Retina (tissue), 1 donor: ENCODE measurements around the gene BTRC.
"Not testable (repeated sequence)": the region's sequence is repeated elsewhere in the genome, so short reads cannot be mapped to it uniquely, and the experiment has no call there.

Source experiments
- DNase-seq: peaks from one replicate; pipeline ENCODE4 v3.0.0-alpha.2; 2016

BTRC gene

DNA sequence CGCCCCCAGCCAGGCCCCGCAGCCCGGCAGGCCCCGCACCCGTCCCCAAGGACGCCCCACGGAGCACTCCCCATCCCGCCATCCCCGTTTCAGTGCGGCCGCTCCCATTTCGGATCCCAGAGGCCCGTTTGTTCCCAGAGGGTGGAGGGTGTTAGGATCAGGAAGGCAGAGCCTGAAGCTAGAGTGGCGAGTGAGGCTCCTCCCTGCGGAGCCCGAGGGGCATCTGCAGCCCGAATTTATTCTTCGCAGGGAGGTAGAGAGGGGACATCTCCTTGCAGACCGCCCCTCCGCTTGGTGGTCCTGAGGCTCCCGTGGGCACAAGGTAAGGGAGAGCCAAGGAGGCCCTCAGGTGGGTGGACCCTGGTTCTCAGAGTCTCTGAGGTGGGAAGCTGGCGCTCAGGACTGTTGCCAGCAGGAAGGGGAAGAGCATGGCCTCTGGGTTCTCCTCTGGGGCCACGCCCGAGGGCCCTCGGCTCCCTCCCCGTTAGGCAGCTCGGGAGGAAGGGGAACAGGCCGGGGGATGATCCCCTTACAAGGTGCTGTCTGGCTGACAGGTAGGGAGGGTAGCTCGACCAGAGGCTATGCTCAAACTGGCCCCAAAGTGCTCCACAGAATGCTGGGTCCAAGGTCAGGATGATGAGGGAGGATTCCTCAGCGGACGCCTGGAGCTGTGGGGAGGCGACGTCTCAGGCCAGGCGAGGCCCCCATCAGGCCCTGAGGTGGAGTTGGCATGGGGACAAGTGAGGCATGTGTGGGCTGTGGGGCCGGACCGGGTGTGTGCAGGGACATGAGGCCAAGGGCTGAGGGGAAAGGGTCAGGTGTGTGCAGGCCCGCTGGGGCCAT, 216.7 kb downstream of the BTRC start:
- no peak for DNase-seq

- DNase-seq: no peak
Observed at GRCh38 chr10:101571271-101571925, 217.4 kb downstream of the BTRC start.

DNA sequence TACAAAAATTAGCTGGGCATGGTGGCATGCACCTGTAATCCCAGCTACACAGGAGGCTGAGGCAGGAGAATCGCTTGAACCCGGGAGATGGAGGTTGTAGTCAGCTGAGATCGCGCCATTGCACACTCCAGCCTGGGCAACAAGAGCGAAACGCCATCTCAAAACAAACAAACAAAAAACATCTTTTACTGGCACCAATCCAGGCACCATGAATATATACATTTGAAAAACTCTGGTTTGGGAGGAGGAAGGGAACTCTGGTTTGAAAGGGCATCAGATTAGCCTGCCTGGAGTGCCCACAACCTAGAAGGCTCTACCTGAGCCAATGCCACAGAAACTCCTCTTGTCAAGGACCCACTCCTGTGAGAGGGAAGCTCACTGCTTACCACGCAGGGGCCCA, 218.2 kb downstream of the BTRC start:
- no peak for DNase-seq

- DNase-seq: no peak
Observed at GRCh38 chr10:101572785-101573184, 218.8 kb downstream of the BTRC start.

DNA sequence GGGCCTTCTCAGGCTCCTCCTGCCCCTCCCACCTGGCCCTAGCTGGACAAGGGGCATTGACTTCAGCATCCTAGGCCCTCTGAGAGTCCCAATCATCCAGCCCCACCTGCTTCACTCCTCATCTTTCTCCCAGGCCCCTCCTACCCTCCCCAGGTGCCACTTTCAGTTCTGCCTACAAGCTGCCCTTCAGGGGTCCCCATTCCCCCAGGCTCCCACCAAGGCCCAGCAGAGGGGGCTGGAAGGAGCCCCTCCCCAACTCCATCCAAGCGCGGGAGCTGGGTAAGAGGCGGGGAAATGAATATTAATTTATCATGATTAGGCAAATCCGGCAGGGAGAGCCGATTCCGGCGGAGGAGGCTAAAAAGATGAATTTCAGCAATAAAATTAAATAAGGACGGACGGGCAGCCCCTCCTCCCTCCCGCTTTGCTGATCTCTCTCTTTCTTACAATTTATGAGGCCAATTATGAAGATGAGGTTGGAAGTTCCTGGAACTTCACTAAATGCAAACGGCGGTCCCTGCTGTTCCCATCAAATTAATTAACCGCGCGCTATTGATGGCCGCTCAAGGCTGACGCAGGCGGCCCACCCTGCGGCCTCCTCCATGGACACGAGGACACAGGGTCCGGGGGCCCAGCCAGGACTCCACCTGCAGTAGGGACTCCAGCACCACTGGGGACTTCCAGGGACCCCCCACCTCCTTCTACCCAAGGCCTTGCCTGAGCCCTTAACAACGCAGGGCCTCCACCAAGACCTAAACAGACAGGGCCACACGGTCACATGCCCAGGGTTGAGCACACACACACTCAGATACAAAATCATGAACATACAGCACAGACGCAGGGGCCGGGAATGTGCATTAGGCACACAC, 220.2 kb downstream of the BTRC start:
- peak; percentile 86 for DNase-seq

GRCh38 chr10:101575091-101575490, 221.1 kb downstream of the BTRC start:
- DNase-seq: no peak

GRCh38 chr10:101575580-101576210, 221.7 kb downstream of the BTRC start:
- no peak for DNase-seq

DNA sequence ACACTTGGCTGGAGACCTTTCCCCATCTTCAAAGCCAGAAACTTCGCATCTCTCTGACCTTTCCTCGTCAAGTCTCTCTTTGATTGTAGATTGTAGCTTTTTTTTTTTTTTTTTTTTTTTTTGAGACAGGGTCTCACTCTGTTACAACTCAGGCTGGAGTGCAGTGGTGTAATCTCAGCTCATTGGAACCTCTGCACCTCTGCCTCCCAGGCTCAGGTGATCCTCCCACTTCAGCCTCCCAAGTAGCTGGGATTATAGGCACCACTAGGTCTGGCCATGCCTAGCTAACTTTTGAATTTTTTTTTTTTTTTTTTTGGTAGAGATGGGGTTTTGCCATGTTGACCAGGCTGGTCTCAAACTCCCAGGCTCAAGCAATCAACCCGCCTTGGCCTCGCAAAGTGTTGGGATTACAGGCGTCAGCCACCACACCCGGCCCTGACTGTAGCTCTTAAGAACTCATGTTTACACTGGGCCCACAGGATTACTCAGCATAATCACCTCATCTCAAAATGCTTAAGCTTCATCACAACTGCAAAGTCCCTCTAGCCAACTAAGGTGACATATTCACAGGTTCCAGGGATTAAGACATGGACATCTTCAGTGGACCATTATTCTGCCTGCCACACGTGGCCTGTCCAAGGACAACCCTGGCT, 222.4 kb downstream of the BTRC start:
- no peak for DNase-seq

DNA sequence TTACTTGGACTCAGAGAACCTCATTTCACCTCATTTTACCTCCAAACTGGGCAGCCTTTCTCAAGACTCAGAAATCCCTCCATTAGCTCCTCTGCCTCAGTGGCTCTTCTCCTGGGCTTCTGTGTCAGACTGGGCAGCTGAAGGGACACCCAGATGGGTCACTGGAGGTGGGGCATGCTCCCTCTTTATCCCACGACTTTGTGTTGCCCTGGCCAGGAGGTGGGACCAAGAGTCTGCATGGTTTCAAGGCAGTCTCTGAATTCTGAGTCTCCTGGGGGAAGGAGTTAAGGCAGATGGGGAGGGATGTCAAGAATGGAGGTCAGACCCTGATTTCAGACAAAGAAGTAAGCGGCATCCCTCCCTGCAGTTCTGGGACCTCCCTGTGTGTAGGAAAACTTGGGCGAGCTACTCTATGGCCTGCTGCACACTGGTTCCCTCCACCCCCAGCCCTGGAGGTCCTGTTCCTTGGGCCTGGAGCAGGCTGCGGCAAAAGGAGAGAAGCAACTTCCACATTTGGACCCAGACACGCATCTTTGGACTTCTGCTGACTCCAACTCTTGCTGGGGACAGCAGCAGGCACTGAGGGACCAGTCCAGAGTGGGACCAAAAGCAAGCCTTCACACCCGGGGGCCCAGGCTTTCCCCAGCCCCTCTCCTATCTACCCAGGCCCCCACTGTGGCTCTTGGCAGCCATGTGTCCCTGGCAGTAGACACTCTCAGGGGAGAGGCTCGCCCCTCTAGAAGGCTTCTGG, 223.3 kb downstream of the BTRC start:
- DNase-seq: no peak

DNA sequence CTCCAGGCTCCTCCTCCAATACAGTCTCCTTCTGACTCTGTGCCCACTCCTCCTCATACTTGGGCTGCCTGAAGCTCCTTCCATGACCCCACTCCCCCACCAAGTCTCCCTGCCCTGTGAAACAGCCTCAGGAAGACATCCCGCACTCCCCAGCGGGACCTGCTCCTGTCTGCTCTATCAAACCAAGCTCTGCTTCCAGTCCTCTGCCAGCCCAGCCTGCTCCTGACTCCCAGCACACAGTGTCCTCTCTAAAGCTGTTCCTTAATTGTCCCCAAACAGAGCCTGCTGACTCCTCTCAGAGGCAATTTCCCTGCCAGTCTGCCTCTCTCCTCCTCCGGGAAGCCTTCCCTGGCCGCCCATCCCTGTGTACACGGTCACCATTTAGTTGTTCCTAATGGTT, 224.2 kb downstream of the BTRC start:
- no peak for DNase-seq

- no peak for DNase-seq
Observed at GRCh38 chr10:101578803-101579515, 225.0 kb downstream of the BTRC start.

DNA sequence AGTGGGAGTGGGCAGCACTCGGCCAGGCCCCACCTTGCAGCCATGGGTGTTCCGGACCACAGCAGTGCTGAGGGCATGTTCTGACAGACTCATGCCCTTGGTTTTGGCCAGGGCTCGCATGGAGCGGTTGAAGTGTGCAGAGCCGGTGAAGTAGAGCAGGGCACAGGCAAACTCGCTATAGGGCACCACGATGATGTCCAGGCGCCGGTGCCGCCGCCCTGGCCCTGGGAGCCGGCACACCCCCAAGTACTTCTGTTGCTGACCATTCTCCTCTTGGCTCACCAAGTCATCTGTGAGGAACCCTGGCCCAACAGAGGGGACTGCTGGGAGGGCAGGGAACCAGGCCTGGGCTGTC, 225.5 kb downstream of the BTRC start:
- no peak for DNase-seq

- no peak for DNase-seq
Observed at GRCh38 chr10:101580486-101581399, 226.8 kb downstream of the BTRC start.

DNA sequence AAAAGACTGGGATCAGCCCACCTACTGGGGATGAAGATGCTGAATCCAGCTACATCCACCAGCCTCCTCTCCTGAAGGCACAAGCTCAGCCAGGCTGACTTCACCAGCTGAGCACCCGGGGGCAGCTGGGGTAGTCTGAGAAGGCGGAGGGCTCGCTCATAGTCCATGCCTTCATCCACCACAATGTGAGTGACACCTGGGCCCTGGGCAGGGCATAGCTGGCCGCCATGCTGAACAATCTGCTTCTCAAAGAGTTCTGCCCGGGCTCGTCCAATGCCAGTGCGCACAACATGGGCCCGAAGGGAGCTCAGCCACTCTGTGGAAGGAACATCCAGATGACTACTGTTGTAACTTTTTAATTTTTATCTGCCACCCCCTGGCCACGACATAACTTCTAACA, 231.9 kb downstream of the BTRC start:
- DNase-seq: no peak

DNA sequence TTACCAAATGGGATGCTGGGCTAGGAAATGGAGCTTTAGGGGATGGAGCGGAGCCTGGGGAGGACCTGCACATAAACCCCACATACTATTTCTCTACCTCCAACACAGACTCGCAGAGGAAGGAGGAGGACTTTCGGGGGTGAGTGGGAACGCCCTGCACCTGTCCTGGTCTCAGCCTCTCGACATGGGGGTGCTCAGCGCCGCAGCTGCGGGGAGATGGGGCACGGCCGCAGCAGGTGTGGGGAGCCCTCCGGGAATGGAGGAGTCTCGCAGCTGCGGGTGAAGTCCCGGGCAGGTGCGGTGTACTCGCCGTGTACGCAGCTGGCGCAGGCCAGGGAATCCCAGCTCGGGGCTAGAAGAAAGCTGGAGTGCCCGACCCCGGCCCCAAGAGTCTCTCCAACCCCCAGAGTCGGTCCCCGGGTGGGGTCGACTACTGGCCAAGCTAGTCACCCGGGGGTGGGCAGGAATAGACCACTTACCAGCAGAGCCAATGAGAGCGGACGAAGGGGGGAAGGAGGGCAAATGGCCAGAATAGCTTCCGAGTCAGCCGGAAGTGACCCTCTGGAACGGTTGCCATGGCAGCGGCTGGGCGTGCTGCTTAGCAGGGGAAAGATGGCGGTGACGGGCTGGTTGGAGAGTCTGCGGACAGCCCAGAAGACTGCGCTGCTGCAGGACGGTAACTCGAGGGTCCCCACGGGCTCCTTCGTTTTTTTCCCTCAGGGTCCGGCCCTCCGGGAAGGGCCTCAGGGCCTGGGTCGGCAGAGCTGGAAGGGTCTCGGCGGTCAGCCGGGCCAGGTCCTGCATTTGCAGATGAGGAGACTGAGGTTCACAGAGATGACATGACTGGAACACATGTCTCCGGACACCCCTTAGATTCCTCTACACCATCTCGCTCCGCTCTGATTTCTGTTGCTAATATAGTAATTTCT, 234.0 kb downstream of the BTRC start, which contains the start of the genes DPCD and POLL:
Gene DPCD, plus strand, starts transcription at position 597 of the 929 bp plus-strand sequence. Its CDS starts 16 bp downstream, at position 613.
Gene POLL, minus strand, starts transcription at position 533 of the 929 bp plus-strand sequence. CDS start 897 bp downstream, outside the sequence.
- DNase-seq: peak; percentile 99

DNA sequence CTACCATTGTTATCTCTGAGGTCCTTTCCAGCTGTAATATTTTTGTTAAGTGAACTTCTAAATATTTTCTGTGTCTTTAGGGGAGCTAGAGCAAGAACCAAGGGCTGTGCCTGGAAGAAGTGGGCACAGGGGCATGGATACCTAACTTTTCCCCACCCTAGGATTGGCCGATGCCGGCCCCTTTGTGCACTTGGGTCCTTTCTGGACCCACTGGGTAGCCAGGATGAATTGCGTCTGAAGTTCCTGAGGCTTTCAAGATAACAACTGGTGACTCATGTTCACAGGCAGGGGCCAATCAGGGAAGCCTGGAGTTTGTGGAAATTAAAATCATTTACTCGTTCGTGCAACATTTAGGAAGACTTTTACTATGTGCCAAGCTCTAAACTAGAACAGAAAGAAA, 234.9 kb downstream of the BTRC start:
- DNase-seq: no peak

GRCh38 chr10:101593331-101593730, 239.4 kb downstream of the BTRC start:
- not testable (repeated sequence) for DNase-seq
